Activated T-helper 2 cell treated with anti-CD3 and anti-CD28 coated beads, Interferon-gamma antibody, Interleukin-2, Interleukin-4, amounts not matched to agents 10 μg/mL and 5 μg/mL and 100 μg/mL, durations not matched to agents 14 hours and 24 hours and 36 hours (primary cell): ENCODE results near the gene POU2F3. TPM values are rescaled to one million over a fixed set of nuclear protein-coding genes. Genes with fewer than 3 reads are reported as not detected.

Experiments
- DNase-seq: peaks from one replicate; pipeline ENCODE4 v3.0.0; 2021; ENCODE audit warnings: low spot score
- H3K27ac Mint-ChIP-seq: one replicate; pipeline ENCODE4 v1.8.0; 2021; ENCODE audit warnings: mixed read lengths
- H3K27me3 Mint-ChIP-seq: one replicate; pipeline ENCODE4 v1.8.0; 2021; ENCODE audit warnings: low read depth, mixed read lengths
- H3K36me3 Mint-ChIP-seq: one replicate; pipeline ENCODE4 v1.8.0; 2021; ENCODE audit warnings: low read depth, mixed read lengths
- H3K4me1 Mint-ChIP-seq: one replicate; pipeline ENCODE4 v1.8.0; 2021; ENCODE audit warnings: low read depth, mixed read lengths
- H3K4me3 Mint-ChIP-seq: one replicate; pipeline ENCODE4 v1.8.0; 2021; ENCODE audit warnings: low read depth, mild to moderate bottlenecking, moderate library complexity, mixed read lengths
- H3K9me3 Mint-ChIP-seq: one replicate; pipeline ENCODE4 v1.8.0; 2021; ENCODE audit warnings: mixed read lengths
- intact Hi-C: fragments of 100-400 bp; cut with micrococcal nuclease; formaldehyde crosslinking; loops from one replicate; pipeline ENCODE4 v1.15.1; 2023
- total RNA-seq: library from RNA; stranded (reverse); gene quantifications from 2 replicates; pipeline ENCODE4 v1.2.3, GENCODE V29; 2022

POU2F3 gene
- total RNA-seq, 1 donor from 2014 or later = not detected

GRCh38 chr11:120201653-120202052, 38.3 kb upstream of the POU2F3 start:
- H3K9me3 Mint-ChIP-seq = no peaks in the 10 kb centered on the region
- peaks cover 13% of the 10 kb centered on the region for H3K27me3 Mint-ChIP-seq
- intact Hi-C loops = no loop called here
- no peaks in the 10 kb centered on the region for H3K36me3 Mint-ChIP-seq
- no peaks in the 10 kb centered on the region for H3K4me1 Mint-ChIP-seq
- no peak overlapping the region for H3K27ac Mint-ChIP-seq
- no peak overlapping the region for H3K4me3 Mint-ChIP-seq
- no peak for DNase-seq

GRCh38 chr11:120203626-120204025, 36.3 kb upstream of the POU2F3 start:
- Mint-ChIP-seq H3K27me3 (peaks cover 27% of the 10 kb centered on the region), H3K4me3 (no peak overlapping the region), H3K36me3 (no peaks in the 10 kb centered on the region), H3K4me1 (no peaks in the 10 kb centered on the region), H3K27ac (no peak overlapping the region), H3K9me3 (no peaks in the 10 kb centered on the region)
- intact Hi-C loops = no loop called here
- no peak for DNase-seq

GRCh38 chr11:120205596-120206161, 34.3 kb upstream of the POU2F3 start:
- H3K27ac Mint-ChIP-seq = no peak overlapping the region
- peaks cover 42% of the 10 kb centered on the region for H3K27me3 Mint-ChIP-seq
- no peaks in the 10 kb centered on the region for H3K9me3 Mint-ChIP-seq
- H3K4me1 Mint-ChIP-seq = peaks cover 5% of the 10 kb centered on the region
- no peak overlapping the region for H3K4me3 Mint-ChIP-seq
- intact Hi-C loops = no loop called here
- no peak for DNase-seq
- no peaks in the 10 kb centered on the region for H3K36me3 Mint-ChIP-seq

- peaks cover 8% of the 10 kb centered on the region for H3K4me1 Mint-ChIP-seq
- H3K36me3 Mint-ChIP-seq = no peaks in the 10 kb centered on the region
- peaks cover 51% of the 10 kb centered on the region for H3K27me3 Mint-ChIP-seq
- no peak overlapping the region for H3K27ac Mint-ChIP-seq
- H3K9me3 Mint-ChIP-seq = no peaks in the 10 kb centered on the region
- intact Hi-C loops = no loop called here
- DNase-seq = no peak
- H3K4me3 Mint-ChIP-seq = no peak overlapping the region
Observed at GRCh38 chr11:120207512-120207911, 32.4 kb upstream of the POU2F3 start.

- H3K27ac Mint-ChIP-seq = no peak overlapping the region
- H3K4me3 Mint-ChIP-seq = peak overlapping the region; percentile 1
- H3K27me3 Mint-ChIP-seq = peaks cover 56% of the 10 kb centered on the region
- DNase-seq = no peak
- no peaks in the 10 kb centered on the region for H3K9me3 Mint-ChIP-seq
- H3K4me1 Mint-ChIP-seq = peaks cover 8% of the 10 kb centered on the region
- H3K36me3 Mint-ChIP-seq = no peaks in the 10 kb centered on the region
- intact Hi-C loops = no loop called here
Observed at GRCh38 chr11:120208001-120208441, 31.9 kb upstream of the POU2F3 start.

GRCh38 chr11:120208777-120209176, 31.2 kb upstream of the POU2F3 start:
- H3K4me3 Mint-ChIP-seq = no peak overlapping the region
- H3K27me3 Mint-ChIP-seq = peaks cover 57% of the 10 kb centered on the region
- peaks cover 8% of the 10 kb centered on the region for H3K4me1 Mint-ChIP-seq
- intact Hi-C loops = no loop called here
- H3K27ac Mint-ChIP-seq = no peak overlapping the region
- no peaks in the 10 kb centered on the region for H3K9me3 Mint-ChIP-seq
- no peak for DNase-seq
- H3K36me3 Mint-ChIP-seq = no peaks in the 10 kb centered on the region

- H3K4me1 Mint-ChIP-seq = peaks cover 8% of the 10 kb centered on the region
- intact Hi-C loops = no loop called here
- H3K4me3 Mint-ChIP-seq = peak overlapping the region; percentile 78
- no peak for DNase-seq
- H3K27me3 Mint-ChIP-seq = peaks cover 61% of the 10 kb centered on the region
- H3K9me3 Mint-ChIP-seq = no peaks in the 10 kb centered on the region
- H3K27ac Mint-ChIP-seq = peak overlapping the region; percentile 15
- H3K36me3 Mint-ChIP-seq = no peaks in the 10 kb centered on the region
Observed at GRCh38 chr11:120209746-120210625, 30.0 kb upstream of the POU2F3 start.

- Mint-ChIP-seq H3K9me3 (no peaks in the 10 kb centered on the region), H3K4me1 (peaks cover 8% of the 10 kb centered on the region), H3K4me3 (peak within 1 kb of the TSS; percentile 90), H3K27ac (peak within 1 kb of the TSS; percentile 50), H3K27me3 (peaks cover 61% of the 10 kb centered on the region), H3K36me3 (no peaks in the 10 kb centered on the region)
- intact Hi-C loops = no loop called here
- peak; percentile 65 for DNase-seq
Observed at GRCh38 chr11:120210626-120211521, 29.1 kb upstream of the POU2F3 start, which contains the start of gene OAF. TSS of gene OAF (plus strand) at chr11:120211032. CDS start at chr11:120211280, 248 bp downstream.

GRCh38 chr11:120211522-120212258, 28.2 kb upstream of the POU2F3 start:
- H3K4me3 Mint-ChIP-seq = peak overlapping the region; percentile 90
- H3K27ac Mint-ChIP-seq = peak overlapping the region; percentile 50
- H3K9me3 Mint-ChIP-seq = no peaks in the 10 kb centered on the region
- no peaks in the 10 kb centered on the region for H3K36me3 Mint-ChIP-seq
- H3K4me1 Mint-ChIP-seq = peaks cover 8% of the 10 kb centered on the region
- H3K27me3 Mint-ChIP-seq = peaks cover 56% of the 10 kb centered on the region
- DNase-seq = no peak
- intact Hi-C loops = no loop called here

GRCh38 chr11:120212259-120212878, 27.6 kb upstream of the POU2F3 start:
- Mint-ChIP-seq H3K36me3 (no peaks in the 10 kb centered on the region), H3K4me3 (no peak overlapping the region), H3K9me3 (no peaks in the 10 kb centered on the region), H3K27ac (no peak overlapping the region), H3K4me1 (peaks cover 8% of the 10 kb centered on the region), H3K27me3 (peaks cover 55% of the 10 kb centered on the region)
- intact Hi-C loops = no loop called here
- no peak for DNase-seq

- Mint-ChIP-seq H3K9me3 (no peaks in the 10 kb centered on the region), H3K36me3 (no peaks in the 10 kb centered on the region), H3K4me1 (peaks cover 8% of the 10 kb centered on the region), H3K4me3 (no peak overlapping the region), H3K27me3 (peaks cover 49% of the 10 kb centered on the region), H3K27ac (no peak overlapping the region)
- intact Hi-C loops = no loop called here
- DNase-seq = no peak
Observed at GRCh38 chr11:120212926-120213325, 27.0 kb upstream of the POU2F3 start.

- H3K36me3 Mint-ChIP-seq = no peaks in the 10 kb centered on the region
- intact Hi-C loops = no loop called here
- peaks cover 7% of the 10 kb centered on the region for H3K4me1 Mint-ChIP-seq
- no peaks in the 10 kb centered on the region for H3K9me3 Mint-ChIP-seq
- DNase-seq = no peak
- no peak overlapping the region for H3K27ac Mint-ChIP-seq
- H3K27me3 Mint-ChIP-seq = peaks cover 36% of the 10 kb centered on the region
- H3K4me3 Mint-ChIP-seq = no peak overlapping the region
Observed at GRCh38 chr11:120214581-120214980, 25.4 kb upstream of the POU2F3 start.
